H1 (cell line): ENCODE results near the gene PLXNA4. TPM values are rescaled to one million over a fixed set of nuclear protein-coding genes. Genes with fewer than 3 reads are reported as not detected.

Experiments used
- CTCF ChIA-PET: fragments of 300-600 bp; sonication (Branson Sonifier 250); formaldehyde crosslinking; loops from one replicate; lab custom pipeline; 2021; ENCODE audit not compliant: partially characterized antibody; lab: Charles Lee
- POLR2A ChIA-PET: fragments of 300-600 bp; sonication (Branson Sonifier 250); formaldehyde crosslinking; loops from one replicate; lab custom pipeline; 2021; ENCODE audit warnings: inconsistent platforms; ENCODE audit not compliant: partially characterized antibody; lab: Charles Lee
- DNase-seq, 2 experiments: peaks; one replicate each; pipeline versions ENCODE4 v3.0.0 to v3.0.0-alpha.2; 2010 to 2022; ENCODE audit warnings: low spot score in 2 of 2, low read depth in 1 of 2, mixed read lengths in 1 of 2
- FAIRE-seq: peaks from 2 replicates; lab custom pipeline; 2011; peaks lifted over from hg19 to GRCh38; lab: Jason Lieb, UNC
- H2AFZ ChIP-seq: 2 replicates; pipeline ENCODE4 v1.8.1; 2012; ENCODE audit warnings: low read length, inconsistent platforms
- H2AK5ac ChIP-seq: 2 replicates; pipeline ENCODE4 v1.6.1; 2013; ENCODE audit warnings: low read depth, low read length
- H2BK120ac ChIP-seq: replicated peaks from 2 replicates; pipeline ENCODE3; 2013; ENCODE audit warnings: low read depth, low read length, inconsistent platforms
- H2BK12ac ChIP-seq: 2 replicates; pipeline ENCODE4 v1.6.1; 2013; ENCODE audit warnings: low read depth, low read length
- H2BK15ac ChIP-seq: 2 replicates; pipeline ENCODE4 v1.6.1; 2013; ENCODE audit warnings: low read length
- H2BK20ac ChIP-seq: 2 replicates; pipeline ENCODE4 v1.6.1; 2013; ENCODE audit warnings: low read length
- H2BK5ac ChIP-seq: 2 replicates; pipeline ENCODE4 v1.6.1; 2013; ENCODE audit warnings: low read depth, low read length
- H3K14ac ChIP-seq: 2 replicates; pipeline ENCODE4 v1.6.1; 2013; ENCODE audit warnings: inconsistent platforms; ENCODE audit not compliant: insufficient read length
- H3K18ac ChIP-seq: 2 replicates; pipeline ENCODE4 v1.6.1; 2013; ENCODE audit warnings: low read length; ENCODE audit errors: extremely low read depth
- H3K23ac ChIP-seq: 2 replicates; pipeline ENCODE4 v1.6.1; 2013; ENCODE audit warnings: inconsistent platforms; ENCODE audit not compliant: insufficient read length
- H3K23me2 ChIP-seq: 2 replicates; pipeline ENCODE4 v1.6.1; 2013; ENCODE audit warnings: low read depth, low read length
- H3K27ac ChIP-seq: 2 replicates; pipeline ENCODE4 v1.6.1; 2011; ENCODE audit warnings: low read depth, low read length, inconsistent platforms
- H3K27me3 ChIP-seq, 4 experiments: replicated peaks in 1 of 4; 1 replicate in 1 of 4; 2 replicates in 3 of 4; pipeline versions ENCODE4 v1.6.1 to v1.8.1; 2011 to 2013; ENCODE audit warnings: low read length in 3 of 4, mild to moderate bottlenecking in 3 of 4, inconsistent platforms in 2 of 4, mixed read lengths in 2 of 4, moderate library complexity in 1 of 4; ENCODE audit not compliant: control insufficient read depth in 3 of 4, insufficient read depth in 3 of 4; ENCODE audit errors: extremely low read depth in 1 of 4
- H3K36me3 ChIP-seq, 4 experiments: 2 replicates each; pipeline versions ENCODE4 v1.6.1 to v1.8.1; 2011 to 2013; ENCODE audit warnings: mild to moderate bottlenecking in 4 of 4, low read length in 3 of 4, moderate library complexity in 2 of 4, control low read depth in 1 of 4, inconsistent platforms in 1 of 4; ENCODE audit not compliant: insufficient read depth in 4 of 4, control insufficient read depth in 2 of 4
- H3K4ac ChIP-seq: replicated peaks from 2 replicates; pipeline ENCODE3; 2013; ENCODE audit warnings: low read length, low read depth, mixed read lengths, inconsistent platforms; ENCODE audit not compliant: insufficient read length
- H3K4me1 ChIP-seq, 4 experiments: replicated peaks in 1 of 4; 1 replicate in 1 of 4; 2 replicates in 3 of 4; pipeline versions ENCODE4 v1.6.1 to v1.8.1; 2011 to 2013; ENCODE audit warnings: low read length in 3 of 4, inconsistent platforms in 2 of 4, mixed read lengths in 1 of 4; ENCODE audit not compliant: insufficient read depth in 4 of 4, control insufficient read depth in 3 of 4
- H3K4me2 ChIP-seq, 2 experiments: 2 replicates each; pipeline versions ENCODE4 v1.6.1 to v1.8.1; 2011 to 2013; ENCODE audit warnings: low read depth in 2 of 2, low read length in 2 of 2, control low read depth in 1 of 2, inconsistent platforms in 1 of 2, mild to moderate bottlenecking in 1 of 2; ENCODE audit not compliant: insufficient read depth in 1 of 2
- H3K4me3 ChIP-seq, 4 experiments: fragments of 200-600, 300-600 bp in 1 of 4; sonication (generic), shearing (Covaris generic), sonication (Bioruptor Twin) in 1 of 4; 2 replicates each; pipeline versions ENCODE4 v1.5.1 to v1.8.1; 2011 to 2016; ENCODE audit warnings: low read length in 4 of 4, low read depth in 3 of 4, control low read depth in 2 of 4, inconsistent platforms in 2 of 4, mild to moderate bottlenecking in 2 of 4, mixed read lengths in 1 of 4, moderate library complexity in 1 of 4; ENCODE audit not compliant: insufficient read depth in 2 of 4; ENCODE audit errors: extremely low read depth in 1 of 4
- H3K56ac ChIP-seq: replicated peaks from 2 replicates; pipeline ENCODE3; 2013; ENCODE audit warnings: low read depth, mild to moderate bottlenecking, mixed read lengths, low read length, inconsistent platforms; ENCODE audit not compliant: insufficient read length
- H3K79me1 ChIP-seq: 2 replicates; pipeline ENCODE4 v1.6.1; 2013; ENCODE audit warnings: low read depth, low read length, control low read depth
- H3K79me2 ChIP-seq, 2 experiments: 2 replicates each; pipeline versions ENCODE4 v1.6.1 to v1.8.1; 2012 to 2013; ENCODE audit warnings: low read length in 2 of 2, mild to moderate bottlenecking in 2 of 2, inconsistent platforms in 1 of 2; ENCODE audit not compliant: insufficient read depth in 2 of 2, control insufficient read depth in 1 of 2
- H3K9ac ChIP-seq, 4 experiments: replicated peaks in 1 of 4; 1 replicate in 1 of 4; 2 replicates in 3 of 4; pipeline versions ENCODE4 v1.6.1 to v1.8.1; 2011 to 2013; ENCODE audit warnings: low read depth in 3 of 4, low read length in 3 of 4, control low read depth in 2 of 4, mild to moderate bottlenecking in 2 of 4, moderate library complexity in 2 of 4, inconsistent platforms in 1 of 4; ENCODE audit errors: extremely low read depth in 1 of 4
- H3K9me3 ChIP-seq, 2 experiments: 2 replicates each; pipeline versions ENCODE4 v1.6.1 to v1.8.1; 2012 to 2013; ENCODE audit warnings: mild to moderate bottlenecking in 2 of 2, moderate library complexity in 2 of 2, control low read depth in 1 of 2, inconsistent platforms in 1 of 2, low read depth in 1 of 2, low read length in 1 of 2, mixed read lengths in 1 of 2; ENCODE audit not compliant: insufficient read depth in 2 of 2
- H4K20me1 ChIP-seq, 2 experiments: replicated peaks in 1 of 2; 2 replicates each; pipeline versions ENCODE3 to v1.8.1; 2011 to 2013; ENCODE audit warnings: inconsistent platforms in 2 of 2, low read length in 2 of 2, mild to moderate bottlenecking in 1 of 2; ENCODE audit not compliant: insufficient read depth in 2 of 2, control insufficient read depth in 1 of 2
- H4K5ac ChIP-seq: 2 replicates; pipeline ENCODE4 v1.6.1; 2013; ENCODE audit warnings: low read length, low read depth, mixed read lengths, inconsistent platforms; ENCODE audit not compliant: insufficient read length
- H4K8ac ChIP-seq: 2 replicates; pipeline ENCODE4 v1.8.0; 2013; ENCODE audit warnings: mild to moderate bottlenecking, moderate library complexity, low read length, inconsistent platforms; ENCODE audit not compliant: insufficient read depth; ENCODE audit errors: extremely low read depth
- H4K91ac ChIP-seq: replicated peaks from 2 replicates; pipeline ENCODE3; 2013; ENCODE audit warnings: low read length, mixed read lengths, inconsistent platforms; ENCODE audit not compliant: insufficient read length
- SP1 ChIP-seq: IDR thresholded peaks from 2 replicates; pipeline ENCODE4 v1.6.1; 2011; ENCODE audit warnings: low read depth, low read length
- WGBS, 2 experiments: shearing (Covaris generic) in 1 of 2; methylation state at CpG; one replicate each; pipeline versions ENCODE4 v1.1.6 to v1.1.7; 2013 to 2015; ENCODE audit warnings: low lambda C conversion rate in 2 of 2, mixed read lengths in 2 of 2, inconsistent platforms in 1 of 2, low coverage in 1 of 2, missing lambda C conversion rate in 1 of 2; ENCODE audit not compliant: insufficient replicate concordance in 2 of 2, insufficient coverage in 1 of 2, insufficient read length in 1 of 2; ENCODE audit errors: extremely low coverage in 1 of 2, missing lambda C conversion rate in 1 of 2; 5-methylcytosine and 5-hydroxymethylcytosine counted together
- polyA plus RNA-seq, 7 experiments: library from polyadenylated mRNA; depleted of rRNA in 3 of 7; stranded (reverse) in 5 of 7; unstranded in 2 of 7; fragments of >200 nt in 5 of 7; fragments of 200-250 nt in 2 of 7; gene quantifications; 1 replicate in 5 of 7; 2 replicates in 1 of 7; 4 replicates in 1 of 7; pipeline versions ENCODE4 v1.2.1 to v1.2.3, GENCODE V29; 2011 to 2013; ENCODE audit warnings: missing spikeins in 2 of 7, mixed read lengths in 2 of 7
- total RNA-seq: library from RNA; stranded (reverse); fragmentation: NEBNext Ultra II Directional; extraction: Animal tissue kit (Norgen Biotek cat#: 25700); gene quantifications from 2 replicates; pipeline ENCODE4 v1.2.1, GENCODE V29; 2021

PLXNA4 gene
- total and polyA plus RNA-seq, 2 of the 8 experiments (the other 6 are each of a cell fraction or from before 2014, with no cell fraction given): 0.76 to 0.79 TPM

- Histone ChIP-seq H3K23ac (no peak overlapping the region), H4K8ac (no peak overlapping the region), H3K9me3 (no peaks in the 10 kb centered on the region), H2BK120ac (no peak overlapping the region), H3K4me1 (peaks cover 0 to 4% (median 0%) of the 10 kb centered on the region in 4 experiments; a peak in 4 of 7 replicates), H2BK5ac (no peak overlapping the region), H2BK20ac (no peak overlapping the region), H3K56ac (no peak overlapping the region), H3K79me2 (no peaks in the 10 kb centered on the region), H3K36me3 (no peaks in the 10 kb centered on the region), H3K9ac (no peak overlapping the region), H2BK12ac (no peak overlapping the region), H3K79me1 (no peaks in the 10 kb centered on the region), H4K20me1 (no peaks in the 10 kb centered on the region), H3K4ac (no peak overlapping the region), H2AK5ac (no peak overlapping the region), H3K23me2 (peaks cover 2% of the 10 kb centered on the region; the same call in 1 of the 2 replicates), H3K27ac (no peak overlapping the region), H3K4me2 (no peak overlapping the region), H3K27me3 (no peaks in the 10 kb centered on the region), H3K18ac (no peak overlapping the region), H3K4me3 (no peak overlapping the region), H4K5ac (no peak overlapping the region), H4K91ac (no peak overlapping the region), H3K14ac (no peak overlapping the region), H2BK15ac (no peak overlapping the region), H2AFZ (no peak overlapping the region)
- ChIA-PET POLR2A (no interaction called here), CTCF (interaction anchor here (0.6 to 1.2 kb wide), 2 partner anchors 11 to 492 kb away, joined by 3 read pairs; no protein-coding TSS in a partner anchor)
- 79% methylated on average over 6 of the region's 6 CpGs; no CpG with 5 or more reads in 1 of the 2 experiments for WGBS, 2 experiments
- DNase-seq (no peak), FAIRE-seq (no peak)
- TF ChIP-seq SP1: no peak
Measured at GRCh38 chr7:132124575-132124974, 451.7 kb downstream of the PLXNA4 start.
